Natural killer cell (primary cell): Measurements from ENCODE around the gene PRELP. TPM values are rescaled to one million over a fixed set of nuclear protein-coding genes. Genes with fewer than 3 reads are reported as not detected.

Experiments
- ATAC-seq, 3 donors: fragments of 150-1000 bp in 2 of 3; fragments of 200-7000 bp in 1 of 3; cut with Tn5 transposase; 1 replicate in 1 of 3; 2 replicates in 2 of 3; pipeline ENCODE4 v1.10.0; 2021; ENCODE audit warnings: mild to moderate bottlenecking in 2 of 3, moderate library complexity in 2 of 3
- DNase-seq, 2 donors: peaks; one replicate each; pipeline versions ENCODE4 v3.0.0 to v3.0.0-alpha.2; 2013 to 2021; ENCODE audit warnings: mixed read lengths in 1 of 2
- H3K27ac ChIP-seq: one replicate; pipeline ENCODE4 v1.5.1; 2013; ENCODE audit warnings: mild to moderate bottlenecking, low read length
- H3K27me3 ChIP-seq: one replicate; pipeline ENCODE4 v1.6.1; 2013; ENCODE audit warnings: low read length; ENCODE audit not compliant: control insufficient read depth, insufficient read depth
- H3K36me3 ChIP-seq: one replicate; pipeline ENCODE4 v1.6.1; 2013; ENCODE audit warnings: low read length; ENCODE audit not compliant: control insufficient read depth, insufficient read depth
- H3K4me1 ChIP-seq: one replicate; pipeline ENCODE4 v1.6.1; 2013; ENCODE audit warnings: low read length; ENCODE audit not compliant: control insufficient read depth, insufficient read depth
- H3K4me3 ChIP-seq: one replicate; pipeline ENCODE4 v1.5.1; 2013; ENCODE audit warnings: low read length
- H3K9me3 ChIP-seq: one replicate; pipeline ENCODE4 v1.6.1; 2013; ENCODE audit warnings: low read length; ENCODE audit not compliant: control insufficient read depth, insufficient read depth
- H3K27ac Mint-ChIP-seq, 2 donors: one replicate each; pipeline ENCODE4 v1.8.0; 2022; ENCODE audit warnings: mild to moderate bottlenecking in 2 of 2, mixed read lengths in 2 of 2, moderate library complexity in 1 of 2
- H3K27me3 Mint-ChIP-seq, 2 donors: one replicate each; pipeline ENCODE4 v1.8.0; 2022; ENCODE audit warnings: low read depth in 2 of 2, mixed read lengths in 2 of 2
- H3K36me3 Mint-ChIP-seq: one replicate; pipeline ENCODE4 v1.8.0; 2022; ENCODE audit warnings: mixed read lengths
- H3K4me1 Mint-ChIP-seq, 2 donors: one replicate each; pipeline ENCODE4 v1.8.0; 2022; ENCODE audit warnings: mixed read lengths in 2 of 2
- H3K4me3 Mint-ChIP-seq: one replicate; pipeline ENCODE4 v1.8.0; 2022; ENCODE audit warnings: mild to moderate bottlenecking, moderate library complexity, mixed read lengths
- H3K9me3 Mint-ChIP-seq, 2 donors: one replicate each; pipeline ENCODE4 v1.8.0; 2022; ENCODE audit warnings: mixed read lengths in 2 of 2
- CTCF ChIP-seq: fragments of 200-600 bp; IDR thresholded peaks from one replicate; pipeline ENCODE4 v1.8.0; 2022; ENCODE audit warnings: antibody characterized with exemption
- WGBS: methylation state at CpG from one replicate; pipeline ENCODE4 v1.1.7; 2013; ENCODE audit warnings: missing lambda C conversion rate; ENCODE audit not compliant: insufficient coverage; 5-methylcytosine and 5-hydroxymethylcytosine counted together
- intact Hi-C: fragments of 100-400 bp; cut with micrococcal nuclease; formaldehyde crosslinking; loops from one replicate; pipeline ENCODE4 v1.14.2; 2022
- total RNA-seq, 4 donors: library from RNA; stranded (reverse); fragments of 120-200 nt in 1 of 4; gene quantifications; one replicate each; pipeline versions ENCODE4 v1.2.3 to v1.2.4, GENCODE V29; 2013 to 2022

PRELP gene
- total RNA-seq, result not detected
- not detected for total RNA-seq (2013)

- no peak within 1 kb of the TSS for H3K27ac ChIP-seq
- no peak for DNase-seq
Measured at GRCh38 chr1:203475012-203475981, at the start of gene PRELP. Gene PRELP, plus strand, starts transcription at chr1:203475806. Its CDS starts 7,379 bp downstream, at chr1:203483185.

GRCh38 chr1:203426366-203426765, 49.2 kb upstream of the PRELP start:
- Histone ChIP-seq H3K36me3 (no peaks in the 10 kb centered on the region), H3K9me3 (no peaks in the 10 kb centered on the region), H3K4me3 (no peak overlapping the region), H3K27me3 (no peaks in the 10 kb centered on the region), H3K4me1 (no peaks in the 10 kb centered on the region), H3K27ac (no peak overlapping the region)
- Mint-ChIP-seq H3K4me1 (no peaks in the 10 kb centered on the region), H3K4me3 (no peak overlapping the region), H3K36me3 (no peaks in the 10 kb centered on the region), H3K27ac (no peak overlapping the region), H3K9me3 (no peaks in the 10 kb centered on the region), H3K27me3 (peaks cover 15 to 27% of the 10 kb centered on the region in 2 donors)
- no peak for TF ChIP-seq CTCF
- WGBS, result 73% methylated on average over 4 of the region's 5 CpGs
- no peak for ATAC-seq
- DNase-seq, result no peak
- intact Hi-C loops, result no loop called here

More at GRCh38 chr1:203475012-203475981, at the start of gene PRELP:
- Mint-ChIP-seq H3K27me3 (peaks cover 17 to 42% of the 10 kb centered on the region in 2 donors), H3K36me3 (no peaks in the 10 kb centered on the region), H3K9me3 (no peaks in the 10 kb centered on the region), H3K27ac (no peak within 1 kb of the TSS), H3K4me1 (no peaks in the 10 kb centered on the region), H3K4me3 (no peak within 1 kb of the TSS)
- H3K4me1 ChIP-seq, result peaks cover 1% of the 10 kb centered on the region
- H3K27me3 ChIP-seq, result no peaks in the 10 kb centered on the region
- H3K4me3 ChIP-seq, result no peak within 1 kb of the TSS
- no peaks in the 10 kb centered on the region for H3K9me3 ChIP-seq
- no peaks in the 10 kb centered on the region for H3K36me3 ChIP-seq
- no peak for TF ChIP-seq CTCF
- intact Hi-C loops, result no loop called here
- ATAC-seq, result no peak
- 81% methylated on average over 7 of the region's 8 CpGs for WGBS

- 95% methylated on average over 2 of the region's 2 CpGs for WGBS
- intact Hi-C loops, result no loop called here
- no peaks in the 10 kb centered on the region for H3K4me1 ChIP-seq
Measured at GRCh38 chr1:203426870-203427269, 48.7 kb upstream of the PRELP start.

More at GRCh38 chr1:203426870-203427269, 48.7 kb upstream of the PRELP start:
- Mint-ChIP-seq H3K4me3 (no peak overlapping the region), H3K27ac (no peak overlapping the region), H3K4me1 (no peaks in the 10 kb centered on the region), H3K27me3 (peaks cover 17 to 27% of the 10 kb centered on the region in 2 donors), H3K36me3 (no peaks in the 10 kb centered on the region), H3K9me3 (no peaks in the 10 kb centered on the region)
- H3K27me3 ChIP-seq, result no peaks in the 10 kb centered on the region
- no peak overlapping the region for H3K27ac ChIP-seq
- no peak for ATAC-seq
- no peak for TF ChIP-seq CTCF
- no peak for DNase-seq
- H3K36me3 ChIP-seq, result no peaks in the 10 kb centered on the region
- no peak overlapping the region for H3K4me3 ChIP-seq
- no peaks in the 10 kb centered on the region for H3K9me3 ChIP-seq
